CD14-positive monocyte (primary cell): ENCODE measurements around the gene LYL1. TPM values are rescaled to one million over a fixed set of nuclear protein-coding genes. Genes with fewer than 3 reads are reported as not detected.

Experiments
- DNase-seq, 3 donors: peaks; one replicate each; pipeline ENCODE4 v3.0.0-alpha.2; 2011 to 2022
- H2AFZ ChIP-seq: 2 replicates; pipeline ENCODE4 v1.6.0; 2012; ENCODE audit warnings: mild to moderate bottlenecking, low read depth, low read length, inconsistent platforms; ENCODE audit not compliant: insufficient read depth, poor library complexity, severe bottlenecking
- H3K27ac ChIP-seq, 2 donors: 1 replicate in 1 of 2; 2 replicates in 1 of 2; pipeline ENCODE4 v1.5.1; 2012 to 2013; ENCODE audit warnings: low read length in 2 of 2, control low read depth in 1 of 2, inconsistent platforms in 1 of 2, low read depth in 1 of 2, mild to moderate bottlenecking in 1 of 2
- H3K27me3 ChIP-seq, 2 donors: one replicate each; pipeline versions ENCODE4 v1.6.0 to v1.6.1; 2011 to 2013; ENCODE audit warnings: low read length in 2 of 2; ENCODE audit not compliant: control insufficient read depth in 2 of 2, insufficient read depth in 2 of 2
- H3K36me3 ChIP-seq, 2 donors: replicated peaks in 1 of 2; 1 replicate in 1 of 2; 2 replicates in 1 of 2; pipeline versions ENCODE4 v1.5.1 to v1.6.1; 2012 to 2013; ENCODE audit warnings: low read length in 2 of 2, control low read depth in 1 of 2, inconsistent platforms in 1 of 2, mild to moderate bottlenecking in 1 of 2; ENCODE audit not compliant: insufficient read depth in 2 of 2, control insufficient read depth in 1 of 2
- H3K4me1 ChIP-seq, 2 donors: 1 replicate in 1 of 2; 2 replicates in 1 of 2; pipeline versions ENCODE4 v1.5.1 to v1.6.1; 2012 to 2013; ENCODE audit warnings: low read length in 2 of 2, control low read depth in 1 of 2, inconsistent platforms in 1 of 2, mild to moderate bottlenecking in 1 of 2, moderate library complexity in 1 of 2; ENCODE audit not compliant: insufficient read depth in 2 of 2, control insufficient read depth in 1 of 2
- H3K4me2 ChIP-seq: replicated peaks from 2 replicates; pipeline ENCODE3; 2012; ENCODE audit warnings: low read length, moderate library complexity, mild to moderate bottlenecking; ENCODE audit not compliant: poor library complexity, severe bottlenecking; ENCODE audit errors: extremely low read depth
- H3K4me3 ChIP-seq, 3 experiments: fragments of 200-600 bp in 1 of 3; sonication (generic) in 1 of 3; replicated peaks in 1 of 3; 1 replicate in 2 of 3; 2 replicates in 1 of 3; pipeline ENCODE4 v1.5.1; 2011 to 2013; ENCODE audit warnings: low read length in 3 of 3, mild to moderate bottlenecking in 3 of 3, control low read depth in 2 of 3, low read depth in 2 of 3, inconsistent platforms in 1 of 3, moderate library complexity in 1 of 3
- H3K79me2 ChIP-seq: 2 replicates; pipeline ENCODE4 v1.6.0; 2012; ENCODE audit warnings: mild to moderate bottlenecking, control low read depth, inconsistent platforms, low read length, moderate library complexity; ENCODE audit not compliant: insufficient read depth
- H3K9ac ChIP-seq: 2 replicates; pipeline ENCODE4 v1.6.0; 2017; ENCODE audit warnings: low read length, mild to moderate bottlenecking; ENCODE audit not compliant: insufficient read depth, poor library complexity, severe bottlenecking
- H3K9me3 ChIP-seq, 2 donors: replicated peaks in 1 of 2; 1 replicate in 1 of 2; 2 replicates in 1 of 2; pipeline versions ENCODE4 v1.5.1 to v1.6.1; 2012 to 2013; ENCODE audit warnings: low read length in 2 of 2, control low read depth in 1 of 2; ENCODE audit not compliant: control insufficient read depth in 1 of 2, insufficient read depth in 1 of 2
- H4K20me1 ChIP-seq: 2 replicates; pipeline ENCODE4 v1.6.0; 2012; ENCODE audit warnings: mild to moderate bottlenecking, low read length, control low read depth, moderate library complexity; ENCODE audit not compliant: insufficient read depth
- H3K27ac Mint-ChIP-seq, 7 donors: one replicate each; pipeline ENCODE4 v1.8.0; 2020; ENCODE audit warnings: mild to moderate bottlenecking in 7 of 7, mixed read lengths in 7 of 7, moderate library complexity in 6 of 7, inconsistent platforms in 2 of 7
- H3K27me3 Mint-ChIP-seq, 3 donors: one replicate each; pipeline ENCODE4 v1.8.0; 2021 to 2022; ENCODE audit warnings: low read depth in 3 of 3, mild to moderate bottlenecking in 3 of 3, mixed read lengths in 3 of 3, moderate library complexity in 3 of 3, inconsistent platforms in 1 of 3
- H3K36me3 Mint-ChIP-seq, 2 donors: one replicate each; pipeline ENCODE4 v1.8.0; 2020; ENCODE audit warnings: mixed read lengths in 2 of 2, inconsistent platforms in 1 of 2, mild to moderate bottlenecking in 1 of 2
- H3K4me1 Mint-ChIP-seq: one replicate; pipeline ENCODE4 v1.8.0; 2020; ENCODE audit warnings: mild to moderate bottlenecking, mixed read lengths
- H3K4me3 Mint-ChIP-seq, 2 donors: one replicate each; pipeline ENCODE4 v1.8.0; 2020; ENCODE audit warnings: mild to moderate bottlenecking in 2 of 2, mixed read lengths in 2 of 2, moderate library complexity in 1 of 2
- H3K9me3 Mint-ChIP-seq, 7 donors: one replicate each; pipeline ENCODE4 v1.8.0; 2020 to 2022; ENCODE audit warnings: mixed read lengths in 7 of 7, mild to moderate bottlenecking in 6 of 7, moderate library complexity in 6 of 7, inconsistent platforms in 2 of 7
- CTCF ChIP-seq: fragments of 200-600 bp; IDR thresholded peaks from one replicate; pipeline ENCODE4 v1.8.0; 2022; ENCODE audit warnings: antibody characterized with exemption, mild to moderate bottlenecking
- WGBS: methylation state at CpG from one replicate; pipeline ENCODE4 v1.1.5; 2013; ENCODE audit warnings: missing lambda C conversion rate; ENCODE audit not compliant: insufficient coverage; 5-methylcytosine and 5-hydroxymethylcytosine counted together
- intact Hi-C, 2 donors: fragments of 100-400 bp; cut with micrococcal nuclease; formaldehyde crosslinking; loops; one replicate each; pipeline versions ENCODE4 v1.15.0 to v1.15.1; 2023
- polyA plus RNA-seq, 3 donors: library from polyadenylated mRNA; depleted of rRNA in 1 of 3; unstranded in 2 of 3; stranded (reverse) in 1 of 3; fragments of 300-500 nt in 2 of 3; fragments of >200 nt in 1 of 3; fragmentation: Illumina TruSeq in 2 of 3; gene quantifications; 1 replicate in 2 of 3; 2 replicates in 1 of 3; pipeline ENCODE4 v1.2.3, GENCODE V29; 2012 to 2021

Gene LYL1
- polyA plus RNA-seq, 3 donors = 35.7 to 51.1 (median 37.1) TPM

DNA sequence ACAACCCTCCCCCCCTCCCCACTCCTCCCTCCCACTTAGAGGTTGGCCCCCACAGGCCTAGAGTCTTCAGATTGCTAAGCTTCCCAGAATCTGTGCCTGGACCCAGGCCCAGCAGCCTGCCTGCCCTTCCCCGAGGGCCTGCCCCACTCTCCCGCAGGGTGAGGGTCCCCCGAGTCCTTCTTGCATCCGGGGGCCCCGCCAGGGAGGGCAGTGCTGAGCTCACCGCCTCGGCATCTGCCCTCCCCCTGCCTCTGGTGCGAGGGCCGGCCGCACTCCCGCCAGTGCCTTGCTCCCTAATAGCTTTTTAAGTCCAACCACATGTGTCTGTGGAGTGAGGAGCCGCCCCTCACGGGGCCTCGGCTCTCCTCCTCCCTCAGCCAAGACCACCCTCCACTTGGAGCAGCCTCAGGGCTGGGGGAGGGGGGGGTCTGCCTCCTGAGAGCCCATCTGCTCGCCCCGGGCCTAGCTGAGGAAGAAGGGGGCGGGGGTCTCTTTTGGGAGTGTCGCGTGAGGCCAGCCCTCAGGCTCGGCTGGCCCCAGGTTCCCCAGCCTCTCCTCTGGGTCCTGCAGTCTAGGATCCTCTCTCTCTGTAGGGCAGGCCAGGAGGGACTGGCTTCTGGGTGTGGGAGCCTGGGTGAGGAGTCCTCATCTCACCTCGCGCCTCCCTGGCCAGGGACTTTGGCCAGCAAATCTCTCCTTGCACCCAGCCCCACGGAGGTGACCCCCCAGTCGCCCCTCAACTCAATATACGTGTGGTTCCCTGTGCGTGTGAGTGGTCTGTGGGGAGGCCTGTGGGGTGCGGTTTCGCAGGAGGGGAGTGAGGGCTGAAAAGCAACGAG is 47.2 kb downstream of the LYL1 start:
- Histone ChIP-seq H3K4me1 (peaks cover 8 to 12% of the 10 kb centered on the region in 2 donors), H3K36me3 (no peaks in the 10 kb centered on the region), H3K27me3 (peaks cover 0 to 11% of the 10 kb centered on the region in 2 donors), H3K27ac (no peak overlapping the region), H2AFZ (no peak overlapping the region), H3K9me3 (no peaks in the 10 kb centered on the region), H3K9ac (no peak overlapping the region), H3K79me2 (no peaks in the 10 kb centered on the region), H4K20me1 (peaks cover 13% of the 10 kb centered on the region), H3K4me3 (no peak overlapping the region), H3K4me2 (no peak overlapping the region)
- Mint-ChIP-seq H3K4me3 (no peak overlapping the region), H3K27me3 (peaks cover 20 to 34% (median 21%) of the 10 kb centered on the region in 3 donors), H3K4me1 (peaks cover 15% of the 10 kb centered on the region), H3K27ac (no peak overlapping the region), H3K36me3 (no peaks in the 10 kb centered on the region), H3K9me3 (peaks cover 0 to 4% (median 0%) of the 10 kb centered on the region in 7 donors)
- no peak for TF ChIP-seq CTCF
- WGBS = 52% methylated on average over 16 of the region's 29 CpGs
- DNase-seq = no peak
- intact Hi-C loops = no loop called here

DNA sequence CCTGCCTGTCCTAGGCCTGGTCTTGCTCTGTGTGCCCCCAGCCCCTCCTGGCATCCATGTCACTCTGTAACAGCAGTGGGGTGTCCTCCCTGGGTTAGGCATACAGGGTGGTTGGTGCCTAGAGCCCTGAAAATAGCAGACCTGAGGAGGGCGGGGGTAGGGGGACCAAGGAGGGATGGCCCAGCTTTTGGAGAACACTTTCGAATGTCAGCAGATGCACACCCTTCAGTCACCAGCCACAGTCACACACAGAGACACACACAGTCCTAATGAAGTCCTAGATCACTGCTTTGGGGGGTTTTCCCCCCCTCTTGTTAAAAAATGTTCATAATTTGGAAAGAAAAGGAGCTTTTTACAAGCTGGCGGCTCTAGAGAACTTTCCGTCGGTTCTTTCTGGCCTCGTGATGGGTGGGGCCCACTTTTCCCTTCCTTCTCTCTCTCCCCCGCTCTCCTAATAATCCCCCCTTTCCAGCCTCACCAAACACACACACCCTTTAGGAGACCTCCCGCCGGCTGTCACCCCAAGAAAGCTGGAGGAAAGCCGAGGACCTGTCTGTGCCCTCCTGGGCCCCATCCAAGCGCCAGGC is 47.9 kb downstream of the LYL1 start:
- Histone ChIP-seq H4K20me1 (peaks cover 13% of the 10 kb centered on the region), H3K4me2 (no peak overlapping the region), H3K27me3 (peaks cover 0 to 8% of the 10 kb centered on the region in 2 donors), H3K9me3 (no peaks in the 10 kb centered on the region), H3K9ac (no peak overlapping the region), H2AFZ (no peak overlapping the region), H3K79me2 (no peaks in the 10 kb centered on the region), H3K36me3 (no peaks in the 10 kb centered on the region), H3K4me1 (peaks cover 8 to 9% of the 10 kb centered on the region in 2 donors), H3K4me3 (no peak overlapping the region), H3K27ac (no peak overlapping the region)
- H3K4me3 Mint-ChIP-seq = no peak overlapping the region
- no peak for TF ChIP-seq CTCF
- intact Hi-C loops = no loop called here
- H3K4me1 Mint-ChIP-seq = peaks cover 15% of the 10 kb centered on the region
- H3K36me3 Mint-ChIP-seq = no peaks in the 10 kb centered on the region
- H3K27ac Mint-ChIP-seq = peak overlapping the region in 1 of 7 donors; percentile 18
- H3K9me3 Mint-ChIP-seq = peaks cover 0 to 4% (median 0%) of the 10 kb centered on the region in 7 donors
- 62% methylated on average over 6 of the region's 11 CpGs for WGBS
- H3K27me3 Mint-ChIP-seq = peaks cover 19 to 33% (median 22%) of the 10 kb centered on the region in 3 donors
- no peak for DNase-seq
